Endothelial cell of coronary artery (primary cell): Measurements from ENCODE around the gene NACC2. TPM values are rescaled to one million over a fixed set of nuclear protein-coding genes. Genes with fewer than 3 reads are reported as not detected.

ENCODE experiments used
- total RNA-seq: library from RNA; depleted of rRNA; stranded (reverse); fragments of >200 nt; gene quantifications from 2 replicates; pipeline ENCODE4 v1.2.3, GENCODE V29; 2014

NACC2 gene, protein sequence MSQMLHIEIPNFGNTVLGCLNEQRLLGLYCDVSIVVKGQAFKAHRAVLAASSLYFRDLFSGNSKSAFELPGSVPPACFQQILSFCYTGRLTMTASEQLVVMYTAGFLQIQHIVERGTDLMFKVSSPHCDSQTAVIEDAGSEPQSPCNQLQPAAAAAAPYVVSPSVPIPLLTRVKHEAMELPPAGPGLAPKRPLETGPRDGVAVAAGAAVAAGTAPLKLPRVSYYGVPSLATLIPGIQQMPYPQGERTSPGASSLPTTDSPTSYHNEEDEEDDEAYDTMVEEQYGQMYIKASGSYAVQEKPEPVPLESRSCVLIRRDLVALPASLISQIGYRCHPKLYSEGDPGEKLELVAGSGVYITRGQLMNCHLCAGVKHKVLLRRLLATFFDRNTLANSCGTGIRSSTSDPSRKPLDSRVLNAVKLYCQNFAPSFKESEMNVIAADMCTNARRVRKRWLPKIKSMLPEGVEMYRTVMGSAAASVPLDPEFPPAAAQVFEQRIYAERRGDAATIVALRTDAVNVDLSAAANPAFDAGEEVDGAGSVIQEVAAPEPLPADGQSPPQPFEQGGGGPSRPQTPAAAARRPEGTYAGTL
- total RNA-seq, result 18.8 and 28.8 TPM in 2 replicates

GRCh38 chr9:136095070-136096058, at the start of gene NACC2:
NACC2 (minus strand) TSS chr9:136095289; CDS start chr9:136050521, 44,768 bp downstream.

GRCh38 chr9:136118320-136119060, 23.4 kb upstream of the NACC2 start, which contains the start of gene TMEM250:
TMEM250 (minus strand) TSS chr9:136118875; CDS start chr9:136116900, 1,975 bp downstream.

GRCh38 chr9:135961277-135961715, 133.8 kb downstream of the NACC2 start, which contains the start of gene UBAC1:
UBAC1 (minus strand) TSS chr9:135961373; CDS start chr9:135961162, 211 bp downstream.

Other genes with a start within 250 kb of the NACC2 start
- gene CAMSAP1, start 187.7 kb downstream of the NACC2 start, total RNA-seq, result 21.6 and 25.2 TPM in 2 replicates
- gene UBAC1, start 133.9 kb downstream of the NACC2 start, total RNA-seq, result 39.7 TPM in 2 replicates
- gene TMEM250, start 23.6 kb upstream of the NACC2 start, total RNA-seq, result 46.5 and 60.6 TPM in 2 replicates
- gene LHX3, start 109.8 kb upstream of the NACC2 start, total RNA-seq, result not detected in 2 replicates
- 9.4 and 14.5 TPM in 2 replicates for gene QSOX2, start 150.5 kb upstream of the NACC2 start, total RNA-seq
- not detected in 2 replicates for gene CCDC187, start 208.8 kb upstream of the NACC2 start, total RNA-seq
- 24.7 and 34.4 TPM in 2 replicates for gene GPSM1, start 232.2 kb upstream of the NACC2 start, total RNA-seq